CD4-positive, alpha-beta T cell treated with Interleukin-2 at 100 ng/mL for 4 hours (primary cell): ENCODE data around the gene GNG5.
A peak's percentile ranks its signal among the peaks of the same experiment; 100 is the strongest.
"Not testable (repeated sequence)": the region's sequence is repeated elsewhere in the genome, so short reads cannot be mapped to it uniquely, and the experiment has no call there.

Source experiments
- DNase-seq: peaks from one replicate; pipeline ENCODE4 v3.0.0-alpha.2; 2020; ENCODE audit warnings: low spot score

GNG5 gene

GRCh38 chr1:84506002-84506728 lies at the start of gene GNG5, which contains the start of gene SPATA1:
TSS of gene GNG5 (minus strand) at chr1:84506581. CDS start at chr1:84506091, 490 bp downstream.
TSS of gene SPATA1 (plus strand) at chr1:84506386. CDS start at chr1:84516360, 9,974 bp downstream.
- DNase-seq = peak; percentile 97

- no peak for DNase-seq
These were observed 44.4 kb upstream of the GNG5 start for GRCh38 chr1:84550826-84551225.

GRCh38 chr1:84541679-84542078 lies 35.3 kb upstream of the GNG5 start:
- DNase-seq = no peak

GRCh38 chr1:84540759-84541158 lies 34.4 kb upstream of the GNG5 start:
- DNase-seq = no peak

GRCh38 chr1:84539972-84540371 lies 33.6 kb upstream of the GNG5 start:
- DNase-seq = no peak

GRCh38 chr1:84538599-84538998 lies 32.2 kb upstream of the GNG5 start:
- no peak for DNase-seq

- DNase-seq = no peak
These were observed 19.4 kb upstream of the GNG5 start for GRCh38 chr1:84525779-84526178.

- DNase-seq = no peak
These were observed 18.2 kb upstream of the GNG5 start for GRCh38 chr1:84524590-84524989.

- DNase-seq = no peak
These were observed 4.3 kb upstream of the GNG5 start for GRCh38 chr1:84510668-84511067.

GRCh38 chr1:84510165-84510564 lies 3.8 kb upstream of the GNG5 start:
- DNase-seq = no peak

- DNase-seq = no peak
These were observed 2.6 kb upstream of the GNG5 start for GRCh38 chr1:84509029-84509428.

- no peak for DNase-seq
These were observed 2.1 kb upstream of the GNG5 start for GRCh38 chr1:84508510-84508909.

- not testable (repeated sequence) for DNase-seq
These were observed 1.5 kb upstream of the GNG5 start for GRCh38 chr1:84507887-84508286.

- DNase-seq = no peak
These were observed 510 bp upstream of the GNG5 start for GRCh38 chr1:84506729-84507453.

GRCh38 chr1:84505493-84506001 lies 834 bp downstream of the GNG5 start:
- DNase-seq = peak; percentile 3

- peak; percentile 6 for DNase-seq
These were observed 1.5 kb downstream of the GNG5 start for GRCh38 chr1:84504580-84505492.

- DNase-seq = no peak
These were observed 3.5 kb downstream of the GNG5 start for GRCh38 chr1:84502927-84503326.

GRCh38 chr1:84497631-84498275 lies 8.6 kb downstream of the GNG5 start:
- no peak for DNase-seq

- no peak for DNase-seq
These were observed 9.9 kb downstream of the GNG5 start for GRCh38 chr1:84496498-84496897.

- no peak for DNase-seq
These were observed 12.6 kb downstream of the GNG5 start for GRCh38 chr1:84493747-84494146.

GRCh38 chr1:84492726-84493125 lies 13.7 kb downstream of the GNG5 start:
- DNase-seq = no peak

GRCh38 chr1:84489766-84490165 lies 16.6 kb downstream of the GNG5 start:
- no peak for DNase-seq
